ENCODE measurements around the gene SLC16A13. TPM values are rescaled to one million over a fixed set of nuclear protein-coding genes. Genes with fewer than 3 reads are reported as not detected.

Gene SLC16A13
- total and polyA plus RNA-seq, 10 of the 15 experiments (the other 5 are each of a cell fraction or from before 2014, with no cell fraction given): 0.34 to 12.1 (median 3.3) TPM

GRCh38 chr17:7002288-7003047 is 33.3 kb upstream of the SLC16A13 start:
- H3K9ac ChIP-seq (ENCODE audit: control insufficient read depth, insufficient read depth, low read length): no peak overlapping the region
- no peaks in the 10 kb centered on the region for H3K27me3 ChIP-seq (replicated peaks in 1 of 2; ENCODE audit: control insufficient read depth in 2 of 2, insufficient read depth in 2 of 2, low read length in 1 of 2)
- no peaks in the 10 kb centered on the region for H3K4me1 ChIP-seq (ENCODE audit: control insufficient read depth, insufficient read depth, low read length)
- 96% methylated on average over 6 of the region's 6 CpGs for WGBS (ENCODE audit: insufficient coverage, insufficient replicate concordance, low lambda C conversion rate, missing lambda C conversion rate)
- CTCF ChIA-PET: interaction anchor here (0.6 to 15.9 kb wide), 15 partner anchors 8 to 336 kb away, joined by 3 to 237 read pairs (median 5); a partner anchor contains a TSS
- RAD21 ChIA-PET (ENCODE audit: unreplicated experiment): interaction anchor here (1.0 to 3.8 kb wide), 4 partner anchors 88 to 159 kb away, joined by 5 to 61 read pairs (median 23); no protein-coding TSS in a partner anchor
- no peaks in the 10 kb centered on the region for H4K20me1 ChIP-seq (ENCODE audit: control insufficient read depth, insufficient read depth)
- H3K79me2 ChIP-seq (ENCODE audit: control insufficient read depth, insufficient read depth, low read length): no peaks in the 10 kb centered on the region; the same call in 1 of the 2 replicates
- H3K9me3 ChIP-seq (replicated peaks; ENCODE audit: control insufficient read depth, insufficient read depth, low read length): no peaks in the 10 kb centered on the region
- intact Hi-C loops (cut with micrococcal nuclease; ENCODE audit: unreplicated experiment) (no loop called here), in situ Hi-C loops (cut with MboI) (loop anchor here (10.0 kb wide), 1 partner anchor 158 kb away; no protein-coding TSS in a partner anchor)
- FAIRE-seq (no peak), DNase-seq (ENCODE audit: low read depth, low spot score) (no peak), ATAC-seq (no peak)
- POLR2A ChIA-PET: interaction anchor here (1.2 kb wide), 1 partner anchor 88 kb away, joined by 3 read pairs; no protein-coding TSS in a partner anchor
- no peak overlapping the region for H3K4me2 ChIP-seq (ENCODE audit: control insufficient read depth, insufficient read depth)
- SMC1A ChIA-PET (ENCODE audit: uncharacterized antibody, unreplicated experiment): interaction anchor here (0.7 to 5.2 kb wide), 9 partner anchors 9 to 341 kb away, joined by 3 to 67 read pairs (median 19); partner anchors contain the start of gene BCL6B
- no TSS peak for BruUV-seq (replicated peaks)
- H2AFZ ChIP-seq (ENCODE audit: control insufficient read depth, low read depth, low read length): no peak overlapping the region
- peaks cover 9 to 11% of the 10 kb centered on the region in 2 experiments for H3K36me3 ChIP-seq (ENCODE audit: control insufficient read depth in 2 of 2, insufficient read depth in 2 of 2, low read length in 1 of 2)
- H3K4me3 ChIP-seq: no peak overlapping the region
- H3K27ac ChIP-seq (ENCODE audit: control insufficient read depth, insufficient read depth): no peak overlapping the region
- TF ChIP-seq SRF (IDR thresholded peaks at IDR 0.05; ENCODE audit: low read depth in 2 of 2, low read length in 2 of 2) (no peak), CUX1 (IDR thresholded peaks at IDR 0.05; ENCODE audit: insufficient replicate concordance, low read depth, low read length) (no peak), IRF3 (IDR thresholded peaks at IDR 0.05) (no peak)
- TF ChIP-seq, protein P1, sequence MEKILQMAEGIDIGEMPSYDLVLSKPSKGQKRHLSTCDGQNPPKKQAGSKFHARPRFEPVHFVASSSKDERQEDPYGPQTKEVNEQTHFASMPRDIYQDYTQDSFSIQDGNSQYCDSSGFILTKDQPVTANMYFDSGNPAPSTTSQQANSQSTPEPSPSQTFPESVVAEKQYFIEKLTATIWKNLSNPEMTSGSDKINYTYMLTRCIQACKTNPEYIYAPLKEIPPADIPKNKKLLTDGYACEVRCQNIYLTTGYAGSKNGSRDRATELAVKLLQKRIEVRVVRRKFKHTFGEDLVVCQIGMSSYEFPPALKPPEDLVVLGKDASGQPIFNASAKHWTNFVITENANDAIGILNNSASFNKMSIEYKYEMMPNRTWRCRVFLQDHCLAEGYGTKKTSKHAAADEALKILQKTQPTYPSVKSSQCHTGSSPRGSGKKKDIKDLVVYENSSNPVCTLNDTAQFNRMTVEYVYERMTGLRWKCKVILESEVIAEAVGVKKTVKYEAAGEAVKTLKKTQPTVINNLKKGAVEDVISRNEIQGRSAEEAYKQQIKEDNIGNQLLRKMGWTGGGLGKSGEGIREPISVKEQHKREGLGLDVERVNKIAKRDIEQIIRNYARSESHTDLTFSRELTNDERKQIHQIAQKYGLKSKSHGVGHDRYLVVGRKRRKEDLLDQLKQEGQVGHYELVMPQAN (conservative IDR thresholded peaks at IDR 0.05): no peak
- TF ChIP-seq, protein P2, sequence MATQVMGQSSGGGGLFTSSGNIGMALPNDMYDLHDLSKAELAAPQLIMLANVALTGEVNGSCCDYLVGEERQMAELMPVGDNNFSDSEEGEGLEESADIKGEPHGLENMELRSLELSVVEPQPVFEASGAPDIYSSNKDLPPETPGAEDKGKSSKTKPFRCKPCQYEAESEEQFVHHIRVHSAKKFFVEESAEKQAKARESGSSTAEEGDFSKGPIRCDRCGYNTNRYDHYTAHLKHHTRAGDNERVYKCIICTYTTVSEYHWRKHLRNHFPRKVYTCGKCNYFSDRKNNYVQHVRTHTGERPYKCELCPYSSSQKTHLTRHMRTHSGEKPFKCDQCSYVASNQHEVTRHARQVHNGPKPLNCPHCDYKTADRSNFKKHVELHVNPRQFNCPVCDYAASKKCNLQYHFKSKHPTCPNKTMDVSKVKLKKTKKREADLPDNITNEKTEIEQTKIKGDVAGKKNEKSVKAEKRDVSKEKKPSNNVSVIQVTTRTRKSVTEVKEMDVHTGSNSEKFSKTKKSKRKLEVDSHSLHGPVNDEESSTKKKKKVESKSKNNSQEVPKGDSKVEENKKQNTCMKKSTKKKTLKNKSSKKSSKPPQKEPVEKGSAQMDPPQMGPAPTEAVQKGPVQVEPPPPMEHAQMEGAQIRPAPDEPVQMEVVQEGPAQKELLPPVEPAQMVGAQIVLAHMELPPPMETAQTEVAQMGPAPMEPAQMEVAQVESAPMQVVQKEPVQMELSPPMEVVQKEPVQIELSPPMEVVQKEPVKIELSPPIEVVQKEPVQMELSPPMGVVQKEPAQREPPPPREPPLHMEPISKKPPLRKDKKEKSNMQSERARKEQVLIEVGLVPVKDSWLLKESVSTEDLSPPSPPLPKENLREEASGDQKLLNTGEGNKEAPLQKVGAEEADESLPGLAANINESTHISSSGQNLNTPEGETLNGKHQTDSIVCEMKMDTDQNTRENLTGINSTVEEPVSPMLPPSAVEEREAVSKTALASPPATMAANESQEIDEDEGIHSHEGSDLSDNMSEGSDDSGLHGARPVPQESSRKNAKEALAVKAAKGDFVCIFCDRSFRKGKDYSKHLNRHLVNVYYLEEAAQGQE (IDR thresholded peaks at IDR 0.05; ENCODE audit: low read depth, low read length): no peak
- TF ChIP-seq, protein P3, sequence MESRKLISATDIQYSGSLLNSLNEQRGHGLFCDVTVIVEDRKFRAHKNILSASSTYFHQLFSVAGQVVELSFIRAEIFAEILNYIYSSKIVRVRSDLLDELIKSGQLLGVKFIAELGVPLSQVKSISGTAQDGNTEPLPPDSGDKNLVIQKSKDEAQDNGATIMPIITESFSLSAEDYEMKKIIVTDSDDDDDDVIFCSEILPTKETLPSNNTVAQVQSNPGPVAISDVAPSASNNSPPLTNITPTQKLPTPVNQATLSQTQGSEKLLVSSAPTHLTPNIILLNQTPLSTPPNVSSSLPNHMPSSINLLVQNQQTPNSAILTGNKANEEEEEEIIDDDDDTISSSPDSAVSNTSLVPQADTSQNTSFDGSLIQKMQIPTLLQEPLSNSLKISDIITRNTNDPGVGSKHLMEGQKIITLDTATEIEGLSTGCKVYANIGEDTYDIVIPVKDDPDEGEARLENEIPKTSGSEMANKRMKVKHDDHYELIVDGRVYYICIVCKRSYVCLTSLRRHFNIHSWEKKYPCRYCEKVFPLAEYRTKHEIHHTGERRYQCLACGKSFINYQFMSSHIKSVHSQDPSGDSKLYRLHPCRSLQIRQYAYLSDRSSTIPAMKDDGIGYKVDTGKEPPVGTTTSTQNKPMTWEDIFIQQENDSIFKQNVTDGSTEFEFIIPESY (IDR thresholded peaks at IDR 0.05): no peak

Measured in GM12878 (cell line).